NCI-H2171 treated with DMSO at 0.1 percent for 48 hours (cell line): Measurements from ENCODE around the gene ALKBH7.
A peak's percentile ranks its signal among the peaks of the same experiment; 100 is the strongest.

Experiments used
- DNase-seq: peaks from one replicate; lab custom pipeline; 2025; lab: John Stamatoyannopoulos, UW

The ALKBH7 gene

DNA sequence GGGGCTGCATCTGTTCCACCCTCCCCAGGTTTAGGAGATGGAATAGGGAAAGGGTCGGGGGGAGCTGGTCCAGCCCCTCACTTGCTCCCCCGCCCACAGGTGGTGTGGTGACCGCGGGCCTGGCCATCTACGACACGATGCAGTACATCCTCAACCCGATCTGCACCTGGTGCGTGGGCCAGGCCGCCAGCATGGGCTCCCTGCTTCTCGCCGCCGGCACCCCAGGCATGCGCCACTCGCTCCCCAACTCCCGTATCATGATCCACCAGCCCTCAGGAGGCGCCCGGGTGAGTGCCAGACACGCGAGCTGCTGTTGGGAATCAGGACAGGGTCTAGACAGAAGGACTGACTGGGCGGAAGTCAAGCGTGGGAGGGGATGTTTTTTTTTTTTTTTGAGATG lies 8.2 kb upstream of the ALKBH7 start:
- no peak for DNase-seq

DNA sequence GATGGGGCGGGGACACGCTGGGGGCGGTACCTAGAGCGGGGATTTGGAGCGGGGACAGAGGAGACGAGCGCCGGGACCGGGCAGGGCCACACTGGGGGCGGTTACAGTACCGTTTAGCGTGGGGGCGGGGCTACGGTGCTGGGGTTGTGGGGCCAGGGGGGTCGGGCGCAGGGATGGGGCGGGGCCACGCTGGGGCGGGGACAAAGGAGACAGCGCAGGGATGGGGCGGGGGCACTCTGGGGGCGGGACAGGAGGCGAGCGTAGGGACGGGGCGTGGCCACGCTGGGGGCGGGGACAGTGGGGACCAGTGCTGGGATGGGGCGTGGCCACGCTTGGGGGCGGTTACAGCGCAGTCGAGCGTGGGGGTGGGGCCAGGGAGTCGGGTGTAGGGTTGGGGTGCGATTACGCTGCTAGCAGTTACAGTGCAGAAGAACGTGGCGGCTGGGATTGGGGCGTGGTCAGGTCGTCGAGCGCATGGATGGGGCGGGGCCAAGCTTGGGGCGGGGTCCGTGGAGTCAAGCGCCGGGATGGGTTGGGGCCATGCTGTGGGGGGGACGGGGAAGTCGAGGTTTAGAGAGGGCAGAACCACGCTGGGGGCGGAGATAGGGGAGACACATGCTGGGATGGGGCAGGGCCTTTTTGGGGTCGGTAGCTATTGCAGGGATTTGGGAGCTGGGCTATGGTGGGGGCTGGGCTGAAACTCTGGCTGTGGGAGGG lies 660 bp downstream of the ALKBH7 start:
- DNase-seq: peak; percentile 95

DNA sequence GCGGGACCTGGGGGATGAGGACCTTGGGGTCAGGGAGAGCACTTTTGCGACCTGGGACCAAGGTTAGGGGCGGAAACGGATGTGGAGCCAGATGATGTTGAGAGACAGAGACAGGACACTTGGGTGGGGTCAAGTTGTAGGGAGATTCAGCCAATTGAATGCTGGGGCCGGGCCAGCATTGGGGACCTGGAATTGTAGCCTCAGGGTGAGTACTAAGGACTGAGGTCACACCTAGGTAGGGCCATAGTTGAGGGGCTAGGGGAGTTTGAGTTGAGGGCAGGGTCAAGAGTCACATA lies 1.2 kb downstream of the ALKBH7 start:
- no peak for DNase-seq

DNA sequence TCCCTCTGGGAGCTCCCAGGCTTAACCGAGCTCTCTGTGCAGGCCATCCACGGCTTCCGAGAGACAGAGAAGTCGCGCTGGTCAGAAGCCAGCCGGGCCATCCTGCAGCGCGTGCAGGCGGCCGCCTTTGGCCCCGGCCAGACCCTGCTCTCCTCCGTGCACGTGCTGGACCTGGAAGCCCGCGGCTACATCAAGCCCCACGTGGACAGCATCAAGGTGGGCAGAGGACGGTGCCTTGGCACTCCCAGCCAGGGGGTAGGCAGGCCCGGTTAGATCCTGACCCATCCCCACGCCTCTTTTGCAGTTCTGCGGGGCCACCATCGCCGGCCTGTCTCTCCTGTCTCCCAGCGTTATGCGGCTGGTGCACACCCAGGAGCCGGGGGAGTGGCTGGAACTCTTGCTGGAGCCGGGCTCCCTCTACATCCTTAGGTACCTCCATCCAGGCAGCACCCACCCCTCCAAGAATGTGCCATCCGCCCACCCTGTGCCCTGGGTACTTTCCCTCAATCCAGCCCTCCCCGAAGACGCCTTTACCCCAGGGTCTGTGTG lies 1.6 kb downstream of the ALKBH7 start:
- no peak for DNase-seq

DNA sequence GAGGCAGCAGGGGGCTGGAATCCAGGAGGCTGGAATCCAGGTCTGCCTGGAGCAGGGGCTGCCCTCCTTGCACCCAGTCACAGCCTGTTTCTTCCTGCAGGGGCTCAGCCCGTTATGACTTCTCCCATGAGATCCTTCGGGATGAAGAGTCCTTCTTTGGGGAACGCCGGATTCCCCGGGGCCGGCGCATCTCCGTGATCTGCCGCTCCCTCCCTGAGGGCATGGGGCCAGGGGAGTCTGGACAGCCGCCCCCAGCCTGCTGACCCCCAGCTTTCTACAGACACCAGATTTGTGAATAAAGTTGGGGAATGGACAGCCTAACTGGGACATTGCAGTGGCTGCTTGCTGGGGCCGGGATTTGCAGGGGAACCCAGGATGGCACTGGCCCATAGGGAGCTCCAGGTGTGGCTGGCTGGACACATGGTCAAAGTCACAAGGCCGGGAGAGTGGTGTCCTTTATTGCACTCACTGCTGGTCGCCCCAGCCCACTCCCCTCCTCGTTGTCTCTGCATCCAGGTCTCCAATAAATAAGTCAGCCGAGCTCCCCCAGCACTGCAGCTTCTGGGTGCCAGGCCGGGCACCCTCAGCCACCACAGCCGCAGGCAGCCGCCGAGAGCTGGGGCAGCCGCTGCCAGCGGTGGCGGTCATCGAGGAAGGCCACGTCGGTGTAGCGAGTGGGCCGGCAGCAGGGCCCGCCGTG lies 2.3 kb downstream of the ALKBH7 start:
- no peak for DNase-seq

DNA sequence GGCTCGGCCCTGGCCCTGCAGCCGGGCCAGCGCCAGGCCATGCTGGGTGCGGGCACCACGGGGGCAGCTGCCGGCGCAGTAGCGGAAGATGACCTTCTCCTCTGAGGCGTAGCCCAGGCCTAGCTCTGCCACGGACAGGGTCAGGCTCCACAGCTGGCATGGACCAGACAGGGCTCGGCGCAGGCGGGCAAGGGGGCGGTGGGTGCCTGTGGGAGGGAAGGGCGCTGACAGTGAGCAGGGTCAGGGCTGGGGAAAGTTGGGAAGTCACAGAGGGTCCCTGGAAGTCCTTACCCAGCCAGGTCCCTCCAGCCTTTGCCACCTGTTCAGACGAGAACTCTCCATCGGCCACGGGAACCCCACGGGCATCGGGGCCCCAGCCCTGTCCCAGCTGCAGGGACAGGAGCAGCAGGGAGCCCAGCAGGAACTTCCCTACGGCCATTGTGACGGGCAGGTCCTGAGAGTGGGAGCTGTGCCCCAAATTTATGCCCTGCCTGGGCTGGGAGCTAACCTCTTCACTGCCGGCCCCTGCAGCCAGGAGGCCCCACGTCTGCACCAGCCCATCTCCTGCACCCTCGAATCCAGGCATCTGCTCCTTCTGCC lies 2.9 kb downstream of the ALKBH7 start, which contains the start of gene PSPN:
PSPN (minus strand) TSS at position 523 of the 600 bp plus-strand sequence; CDS start at position 439, 84 bp downstream.
- no peak for DNase-seq

DNA sequence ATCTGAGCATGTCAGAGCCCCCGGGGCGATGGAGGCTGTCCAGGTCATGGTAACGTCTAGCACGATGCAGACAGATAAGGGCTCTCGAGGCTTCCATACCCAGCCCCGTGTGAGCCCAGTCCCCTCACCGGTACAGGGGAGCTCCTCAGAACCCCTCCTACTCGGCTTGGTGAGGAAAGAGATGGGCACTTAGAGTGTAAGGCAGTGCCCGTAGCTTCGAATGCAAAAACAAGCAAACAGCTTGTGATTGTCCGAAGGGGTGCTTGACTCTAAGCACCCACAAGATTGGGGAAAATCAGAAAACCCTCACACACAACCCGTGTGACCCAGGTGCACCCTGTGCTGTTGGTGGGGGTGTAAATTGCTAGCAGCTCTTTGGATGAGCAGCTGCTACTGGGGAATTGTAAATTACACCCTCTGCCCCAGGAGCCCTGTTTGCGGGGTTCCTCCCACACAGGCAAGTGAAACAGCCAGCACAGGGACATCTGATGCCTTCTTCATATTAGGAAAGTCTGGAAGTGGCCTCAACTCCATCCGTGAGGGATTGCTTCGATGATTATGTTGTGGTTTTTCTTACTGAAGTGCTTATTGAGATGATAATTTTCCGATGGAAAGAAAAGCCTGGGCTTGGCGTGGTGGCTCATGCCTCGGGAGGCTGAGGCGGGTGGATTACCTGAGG lies 4.1 kb downstream of the ALKBH7 start:
- DNase-seq: peak; percentile 20

DNA sequence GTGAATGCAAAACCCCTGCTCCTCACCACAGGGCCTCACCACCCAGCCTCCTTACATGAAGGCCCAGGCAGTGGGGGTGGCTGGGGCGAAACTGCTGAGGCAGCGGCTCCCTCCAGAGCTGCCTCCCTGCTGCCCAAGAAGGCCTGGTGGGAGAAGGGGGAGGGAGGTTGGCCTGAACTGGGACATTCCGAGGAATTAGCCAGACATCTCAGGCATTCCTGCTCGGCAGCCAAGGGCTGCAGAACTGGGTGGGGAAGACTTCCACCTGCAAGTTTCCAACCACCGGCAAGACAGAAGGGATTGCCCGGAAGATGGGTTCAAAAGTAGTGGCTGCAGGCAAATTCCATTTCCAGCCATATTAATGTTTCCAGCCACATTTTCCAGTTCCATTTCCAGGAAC lies 5.4 kb downstream of the ALKBH7 start:
- no peak for DNase-seq

DNA sequence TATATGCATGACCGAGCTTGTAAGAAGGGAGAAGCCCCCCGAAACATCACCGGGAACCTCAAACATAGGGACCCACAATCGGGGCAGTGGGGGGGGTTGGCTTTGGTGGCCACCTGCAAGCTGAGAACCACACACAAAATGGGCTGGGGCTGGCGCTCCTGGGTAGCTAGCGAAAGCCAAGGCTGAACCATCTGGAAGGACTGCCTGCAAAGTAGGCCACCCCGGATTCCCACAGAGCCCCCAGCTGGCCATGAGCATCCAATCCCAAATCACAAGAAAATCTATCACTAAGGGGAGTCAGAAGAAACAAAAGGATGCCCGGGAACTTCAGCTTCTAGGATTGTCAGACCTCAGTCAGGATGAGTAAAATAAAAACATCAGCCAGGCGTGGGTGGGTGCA lies 5.9 kb downstream of the ALKBH7 start:
- DNase-seq: no peak

DNA sequence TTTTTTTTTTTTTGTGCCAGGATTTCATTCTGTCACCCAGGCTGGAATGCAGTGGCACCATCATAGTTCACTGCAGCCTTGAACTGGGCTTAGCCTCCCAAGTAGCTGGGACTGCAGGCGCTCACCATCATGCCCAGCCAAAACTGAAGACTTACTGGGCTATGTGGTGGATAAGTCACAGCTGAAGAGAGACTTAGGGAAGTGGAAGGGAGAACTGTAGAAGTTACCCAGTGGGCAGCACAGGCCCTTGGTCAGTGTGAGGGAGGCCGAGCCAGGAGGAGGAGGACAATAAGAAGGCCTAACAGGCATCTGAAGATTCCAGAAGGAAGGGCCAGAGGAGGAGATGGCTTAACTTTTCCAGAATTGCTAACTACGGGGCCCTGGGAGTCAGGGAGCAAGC lies 7.2 kb downstream of the ALKBH7 start:
- DNase-seq: no peak

DNA sequence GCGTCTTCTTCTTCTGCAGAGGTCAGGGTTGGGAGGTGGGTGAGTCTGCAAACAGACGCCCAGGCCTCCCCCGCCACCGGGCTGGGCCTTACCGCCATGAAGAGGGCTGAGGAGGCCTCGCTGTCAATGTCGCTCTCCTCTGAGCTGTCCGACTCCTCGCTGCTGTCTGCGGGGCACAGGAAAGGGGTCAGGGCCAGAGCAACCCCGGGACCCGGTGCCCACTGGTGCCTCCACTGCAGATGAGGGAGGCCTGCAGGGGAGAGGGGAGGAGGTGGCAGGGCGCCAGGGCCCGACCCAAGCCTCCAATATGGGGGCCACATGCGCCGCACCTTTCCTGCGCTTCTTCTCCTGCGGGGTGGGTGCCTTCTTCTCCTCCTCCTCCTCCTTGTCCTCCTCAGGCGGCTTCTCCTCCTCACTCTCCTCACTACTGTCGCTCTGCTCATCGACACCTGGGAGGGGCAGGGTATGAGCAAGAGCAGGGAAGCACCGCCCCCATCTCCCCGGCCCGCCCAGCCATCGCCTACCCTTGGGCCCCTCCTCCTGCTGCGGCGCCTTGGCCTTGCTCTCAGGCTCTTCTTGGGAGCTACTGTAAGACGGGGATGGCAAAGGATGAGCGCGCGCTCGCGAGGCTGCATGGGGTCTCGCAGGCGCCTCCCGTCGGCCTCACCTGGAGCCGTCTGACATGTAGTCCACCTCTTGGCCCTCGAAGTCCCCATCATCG lies 8.6 kb downstream of the ALKBH7 start:
- DNase-seq: no peak

DNA sequence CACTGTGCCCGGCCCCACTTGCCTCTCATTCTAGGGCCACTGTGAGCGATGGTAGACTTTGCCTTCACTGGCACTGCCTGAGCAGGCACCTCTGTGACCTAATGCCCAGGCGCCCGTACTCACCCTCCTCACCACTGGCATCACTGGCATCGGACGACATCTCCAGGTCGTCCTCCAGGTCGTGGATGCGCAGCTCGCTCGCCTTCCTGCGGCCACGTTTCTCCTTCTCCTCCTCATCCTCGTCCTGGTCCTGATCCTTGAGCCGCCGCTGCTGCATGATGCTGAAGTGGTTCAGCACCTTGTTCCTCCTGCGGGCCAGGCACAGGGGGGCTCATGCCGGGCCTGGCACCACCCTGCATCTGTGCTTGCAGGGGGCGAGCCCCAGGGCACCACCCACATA lies 10.6 kb downstream of the ALKBH7 start:
- no peak for DNase-seq

DNA sequence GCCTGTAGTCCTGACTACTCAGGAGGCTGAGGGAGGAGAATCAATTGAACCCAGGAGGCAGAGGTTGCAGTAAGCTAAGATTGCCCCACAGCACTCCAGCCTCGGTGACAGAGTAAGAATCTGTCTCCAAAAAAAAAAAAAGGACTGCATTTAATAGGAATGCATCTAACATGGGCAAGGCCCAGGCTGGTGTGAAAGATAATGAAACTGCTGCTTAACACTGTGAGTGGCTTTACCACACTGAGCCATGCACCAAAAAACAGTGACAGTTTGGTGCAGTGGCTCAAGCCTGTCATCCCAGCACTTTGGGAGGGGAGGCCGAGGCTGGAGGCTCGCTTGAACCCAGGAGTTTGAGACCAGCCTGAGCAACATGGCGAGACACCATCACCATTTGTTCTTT lies 11.8 kb downstream of the ALKBH7 start:
- DNase-seq: no peak

DNA sequence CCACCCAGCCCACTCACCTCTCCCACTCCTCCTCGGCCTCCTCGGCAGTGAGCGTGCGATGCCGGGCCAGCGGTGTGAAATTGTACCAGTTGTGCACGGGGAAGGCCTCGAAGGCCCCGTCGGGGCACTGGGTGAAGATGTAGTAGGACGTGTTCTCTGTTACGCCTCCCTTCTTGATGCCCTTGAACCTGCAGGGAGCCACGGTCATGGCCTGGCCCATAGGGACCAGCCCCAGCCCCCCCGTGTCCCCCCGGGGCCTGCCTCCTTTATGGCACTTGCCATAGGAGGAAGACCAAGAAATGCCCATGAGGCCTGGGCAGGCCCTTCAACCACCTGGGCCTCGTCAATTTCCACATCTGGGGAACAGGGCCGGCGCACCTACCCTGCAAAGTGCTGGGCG lies 14.8 kb downstream of the ALKBH7 start:
- no peak for DNase-seq

DNA sequence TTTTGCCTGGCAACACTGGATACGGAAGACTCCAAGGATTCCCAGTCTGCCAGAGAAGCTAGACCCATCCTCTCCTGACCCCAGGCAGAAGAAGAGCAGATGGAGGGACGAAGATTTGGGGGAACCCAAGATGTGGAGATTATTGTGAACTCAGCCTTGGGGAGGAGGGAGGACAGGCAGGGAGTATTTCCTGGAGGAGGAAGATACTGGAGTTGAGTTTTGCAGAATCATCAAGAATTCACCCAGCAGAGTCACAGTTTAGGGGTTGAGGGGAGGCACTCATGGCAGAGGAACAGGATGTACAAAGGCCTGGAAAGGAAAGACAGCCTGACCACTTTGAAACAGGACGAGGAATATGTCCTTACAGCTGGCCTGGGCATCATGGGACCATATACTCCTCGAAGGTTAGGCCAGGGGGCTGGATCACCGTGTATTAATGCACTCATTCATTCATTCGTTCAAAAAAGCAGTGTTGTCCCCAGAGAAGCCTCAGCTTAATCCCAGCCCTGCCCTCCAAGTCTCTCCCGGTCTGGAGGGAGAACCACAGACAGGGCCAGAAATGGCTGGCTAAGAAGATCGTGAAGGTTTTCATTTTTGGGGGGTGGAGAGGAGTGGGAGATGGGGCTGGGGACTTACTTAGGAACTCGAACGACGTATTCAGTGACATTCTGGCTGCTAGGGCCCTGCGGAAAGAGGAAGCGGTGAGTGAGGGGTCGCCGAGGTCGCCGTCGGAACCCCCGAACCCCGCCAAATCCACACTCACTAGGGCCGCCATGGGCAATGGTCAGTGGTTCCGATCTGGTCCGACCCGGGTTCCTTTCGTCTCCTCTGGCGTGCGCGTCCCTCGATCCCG lies 19.9 kb downstream of the ALKBH7 start:
- DNase-seq: no peak

DNA sequence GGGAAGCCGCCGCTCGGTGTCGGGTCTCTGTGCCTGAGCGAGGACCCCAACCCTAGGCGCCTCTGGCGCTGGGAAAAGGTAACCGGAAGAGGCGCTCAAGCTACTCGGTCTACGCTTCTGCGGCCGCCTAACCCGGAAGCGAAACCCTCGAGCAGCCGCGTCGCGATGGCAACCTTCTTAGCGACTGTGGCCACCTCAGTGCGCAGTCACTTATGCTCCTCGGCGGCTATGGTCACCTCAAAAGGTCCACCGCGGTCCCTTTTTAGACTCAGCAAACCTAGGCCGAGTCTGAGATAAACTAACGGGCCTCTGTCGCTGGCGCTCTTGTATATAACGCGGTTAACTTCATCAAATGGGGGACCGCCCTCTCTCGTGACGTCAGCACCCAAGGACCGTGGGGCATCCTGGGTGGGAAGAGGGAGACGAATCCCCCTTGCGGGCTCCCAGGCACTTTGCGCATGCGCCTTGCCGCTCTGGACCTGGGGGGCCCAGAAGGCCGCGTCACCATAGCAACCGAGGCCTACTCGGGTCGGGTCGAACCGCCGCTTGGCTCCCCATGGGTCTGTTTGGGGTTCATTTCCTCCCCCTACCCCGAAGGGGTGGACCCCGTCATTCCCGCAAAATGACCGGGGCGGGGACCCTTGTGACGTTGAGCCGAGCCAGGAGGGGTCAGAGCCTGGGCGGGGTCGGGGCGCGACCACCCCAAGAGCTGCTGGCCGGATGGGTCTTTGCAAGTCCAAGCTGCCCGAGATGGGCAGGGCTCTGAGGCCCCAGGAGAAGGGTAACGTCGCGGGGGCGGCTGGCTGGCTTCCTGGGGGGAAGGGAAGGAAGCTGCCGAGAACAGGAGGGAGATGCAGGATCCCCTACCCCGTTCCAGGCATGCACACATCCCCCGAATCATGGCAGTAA lies 20.7 kb downstream of the ALKBH7 start, which contains the start of gene GTF2F1:
GTF2F1 (minus strand) TSS at position 91 of the 909 bp plus-strand sequence. CDS start 169 bp downstream, outside the sequence.
- peak; percentile 95 for DNase-seq

DNA sequence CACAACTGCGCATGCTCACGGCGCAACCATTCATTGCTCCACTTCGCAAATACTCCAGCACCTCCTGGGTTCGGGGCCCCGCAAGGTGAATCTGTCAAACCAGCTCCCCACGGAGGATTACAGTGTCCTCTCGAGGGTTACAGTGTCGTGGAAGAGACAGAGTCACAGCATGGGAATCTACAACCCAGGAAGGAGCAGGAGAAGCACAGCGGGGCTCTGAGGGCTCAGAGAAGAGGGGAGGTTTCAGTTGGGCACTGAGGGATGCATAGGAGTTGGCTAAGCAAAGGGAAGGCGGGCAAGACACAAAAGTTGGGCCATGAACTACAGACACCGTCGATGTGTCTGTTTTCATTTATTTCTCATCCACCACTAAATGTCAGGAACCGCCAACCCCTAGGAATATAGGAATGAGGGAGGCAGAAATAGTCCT lies 21.4 kb downstream of the ALKBH7 start:
- DNase-seq: no peak

DNA sequence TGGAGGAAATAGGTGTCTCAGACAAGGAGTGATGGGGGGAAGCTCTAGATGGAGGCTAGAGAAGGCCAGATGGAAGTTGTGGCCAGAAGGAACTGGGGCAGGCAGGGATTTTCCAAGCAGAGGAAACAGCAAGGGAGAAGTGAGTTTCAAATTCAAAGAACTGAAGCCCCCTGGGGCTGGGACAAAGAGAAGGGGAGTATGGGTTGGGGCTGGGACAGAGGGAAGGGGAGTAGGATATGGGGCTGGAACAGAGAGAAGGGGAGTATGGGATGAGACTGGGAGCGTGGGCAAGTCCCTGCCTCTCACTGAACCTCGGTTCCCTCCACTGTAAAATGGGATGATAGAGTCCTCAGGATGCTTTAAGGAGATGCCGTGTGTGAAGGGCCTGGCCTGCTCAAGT lies 22.2 kb downstream of the ALKBH7 start:
- DNase-seq: no peak

DNA sequence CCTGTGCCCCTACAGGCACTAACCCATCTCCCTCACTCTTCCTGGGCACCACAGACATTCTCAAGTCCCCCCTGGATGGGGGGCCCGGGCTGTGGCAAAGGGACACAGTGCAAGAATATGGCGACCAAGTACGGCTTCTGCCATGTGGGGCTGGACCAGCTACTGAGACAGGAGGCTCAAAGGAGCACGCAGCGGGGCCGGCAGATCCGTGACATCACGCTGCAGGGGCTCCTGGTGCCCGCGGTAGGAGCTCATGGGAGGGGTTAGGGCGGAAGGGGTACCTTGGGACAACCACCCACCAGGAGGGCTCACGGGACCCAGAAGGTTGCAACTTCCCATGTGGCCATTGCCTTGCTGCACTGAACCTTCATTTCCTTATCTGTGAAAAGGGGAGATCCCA lies 23.7 kb downstream of the ALKBH7 start:
- DNase-seq: no peak
